Astrocyte (in vitro differentiated cells and primary cell): Measurements from ENCODE around the gene NRG3. TPM values are rescaled to one million over a fixed set of nuclear protein-coding genes. Genes with fewer than 3 reads are reported as not detected.

Experiments used
- DNase-seq: peaks from one replicate; pipeline ENCODE4 v3.0.0-alpha.2; 2010; ENCODE audit warnings: low read depth
- FAIRE-seq: peaks from 2 replicates; lab custom pipeline; 2011; peaks lifted over from hg19 to GRCh38; lab: Jason Lieb, UNC
- H2AFZ ChIP-seq: 2 replicates; pipeline ENCODE4 v1.6.0; 2012; ENCODE audit warnings: low read depth, low read length, inconsistent platforms
- H3K27ac ChIP-seq: 2 replicates; pipeline ENCODE4 v1.5.1; 2011; ENCODE audit warnings: low read depth, low read length, inconsistent platforms
- H3K27me3 ChIP-seq: 2 replicates; pipeline ENCODE4 v1.6.0; 2011; ENCODE audit warnings: low read length, inconsistent platforms; ENCODE audit not compliant: insufficient read depth
- H3K36me3 ChIP-seq: 2 replicates; pipeline ENCODE4 v1.5.1; 2011; ENCODE audit warnings: low read length, inconsistent platforms; ENCODE audit not compliant: insufficient read depth
- H3K4me1 ChIP-seq: 2 replicates; pipeline ENCODE4 v1.5.1; 2011; ENCODE audit warnings: low read length, inconsistent platforms; ENCODE audit not compliant: insufficient read depth
- H3K4me2 ChIP-seq: 2 replicates; pipeline ENCODE4 v1.6.0; 2012; ENCODE audit warnings: low read length, inconsistent platforms
- H3K4me3 ChIP-seq: 2 replicates; pipeline ENCODE4 v1.5.1; 2011; ENCODE audit warnings: low read depth, mild to moderate bottlenecking, low read length, inconsistent platforms; ENCODE audit not compliant: insufficient read depth
- H3K79me2 ChIP-seq: 2 replicates; pipeline ENCODE4 v1.6.0; 2012; ENCODE audit warnings: mild to moderate bottlenecking, low read length, inconsistent platforms; ENCODE audit not compliant: insufficient read depth
- H3K9ac ChIP-seq: 2 replicates; pipeline ENCODE4 v1.6.0; 2012; ENCODE audit warnings: mild to moderate bottlenecking, low read length, inconsistent platforms
- H3K9me3 ChIP-seq: 2 replicates; pipeline ENCODE4 v1.5.1; 2012; ENCODE audit warnings: low read depth, mild to moderate bottlenecking, low read length, inconsistent platforms; ENCODE audit not compliant: insufficient read depth
- H4K20me1 ChIP-seq: 2 replicates; pipeline ENCODE4 v1.6.0; 2012; ENCODE audit warnings: low read length, inconsistent platforms; ENCODE audit not compliant: insufficient read depth
- H3K27ac Mint-ChIP-seq: one replicate; pipeline ENCODE4 v1.8.0; 2021; ENCODE audit warnings: mild to moderate bottlenecking, mixed read lengths; ENCODE audit not compliant: unreplicated experiment
- H3K27me3 Mint-ChIP-seq: one replicate; pipeline ENCODE4 v1.8.0; 2021; ENCODE audit warnings: low read depth, mixed read lengths; ENCODE audit not compliant: unreplicated experiment
- H3K36me3 Mint-ChIP-seq: one replicate; pipeline ENCODE4 v1.8.0; 2021; ENCODE audit warnings: low read depth, mixed read lengths; ENCODE audit not compliant: unreplicated experiment
- H3K4me1 Mint-ChIP-seq: one replicate; pipeline ENCODE4 v1.8.0; 2021; ENCODE audit warnings: low read depth, mixed read lengths; ENCODE audit not compliant: unreplicated experiment
- H3K4me3 Mint-ChIP-seq: one replicate; pipeline ENCODE4 v1.8.0; 2021; ENCODE audit warnings: mild to moderate bottlenecking, moderate library complexity, mixed read lengths; ENCODE audit not compliant: unreplicated experiment
- H3K9me3 Mint-ChIP-seq: one replicate; pipeline ENCODE4 v1.8.0; 2021; ENCODE audit warnings: mild to moderate bottlenecking, mixed read lengths; ENCODE audit not compliant: unreplicated experiment
- EZH2 ChIP-seq: IDR thresholded peaks from 2 replicates; pipeline ENCODE4 v1.6.1; 2012; ENCODE audit warnings: mild to moderate bottlenecking, low read length, inconsistent platforms; ENCODE audit not compliant: insufficient read depth
- total RNA-seq: library from RNA; stranded (reverse); gene quantifications from 2 replicates; pipeline ENCODE4 v1.2.1, GENCODE V29; 2021
- TF ChIP-seq, protein P1 (sequence below): IDR thresholded peaks from 2 replicates; pipeline ENCODE4 v1.5.1; 2011; ENCODE audit warnings: low read depth, mild to moderate bottlenecking, inconsistent platforms, low read length, moderate library complexity; ENCODE audit not compliant: insufficient read depth

Gene NRG3
- total RNA-seq, 1 donor from 2014 or later, result 2.1 TPM

DNA sequence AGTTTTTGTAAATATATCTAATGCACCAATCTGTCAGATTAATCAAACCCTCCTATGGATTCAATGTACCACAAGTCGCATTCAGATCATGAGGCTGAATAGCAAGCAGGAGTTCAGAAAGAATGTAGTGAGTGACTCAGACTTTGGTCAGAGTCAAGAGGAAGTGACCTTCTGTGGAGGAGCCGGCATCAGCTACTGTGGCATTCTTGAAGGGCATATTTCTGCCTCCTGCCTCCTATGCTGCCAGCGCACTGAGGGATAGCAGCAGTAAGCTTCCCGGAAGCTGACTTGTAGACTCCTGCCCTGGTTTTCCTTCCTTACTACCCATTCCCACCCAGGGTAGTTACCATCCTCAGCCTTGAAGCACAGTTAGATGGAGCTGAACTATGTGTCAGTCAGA, 867.5 kb downstream of the NRG3 start:
- Mint-ChIP-seq H3K27me3 (no peaks in the 10 kb centered on the region), H3K4me1 (peaks cover 13% of the 10 kb centered on the region), H3K4me3 (no peak overlapping the region), H3K36me3 (no peaks in the 10 kb centered on the region), H3K27ac (peak overlapping the region; percentile 80), H3K9me3 (no peaks in the 10 kb centered on the region)
- Histone ChIP-seq H2AFZ (peak overlapping the region; percentile 66), H3K9me3 (no peaks in the 10 kb centered on the region), H3K27me3 (no peaks in the 10 kb centered on the region), H3K36me3 (no peaks in the 10 kb centered on the region), H3K4me1 (peaks cover 11% of the 10 kb centered on the region), H3K79me2 (no peaks in the 10 kb centered on the region), H4K20me1 (no peaks in the 10 kb centered on the region), H3K9ac (no peak overlapping the region), H3K27ac (no peak overlapping the region), H3K4me3 (no peak overlapping the region), H3K4me2 (peak overlapping the region; percentile 50)
- FAIRE-seq (peak; percentile 90), DNase-seq (peak; percentile 80)
- TF ChIP-seq EZH2, result no peak
- TF ChIP-seq, protein P1, sequence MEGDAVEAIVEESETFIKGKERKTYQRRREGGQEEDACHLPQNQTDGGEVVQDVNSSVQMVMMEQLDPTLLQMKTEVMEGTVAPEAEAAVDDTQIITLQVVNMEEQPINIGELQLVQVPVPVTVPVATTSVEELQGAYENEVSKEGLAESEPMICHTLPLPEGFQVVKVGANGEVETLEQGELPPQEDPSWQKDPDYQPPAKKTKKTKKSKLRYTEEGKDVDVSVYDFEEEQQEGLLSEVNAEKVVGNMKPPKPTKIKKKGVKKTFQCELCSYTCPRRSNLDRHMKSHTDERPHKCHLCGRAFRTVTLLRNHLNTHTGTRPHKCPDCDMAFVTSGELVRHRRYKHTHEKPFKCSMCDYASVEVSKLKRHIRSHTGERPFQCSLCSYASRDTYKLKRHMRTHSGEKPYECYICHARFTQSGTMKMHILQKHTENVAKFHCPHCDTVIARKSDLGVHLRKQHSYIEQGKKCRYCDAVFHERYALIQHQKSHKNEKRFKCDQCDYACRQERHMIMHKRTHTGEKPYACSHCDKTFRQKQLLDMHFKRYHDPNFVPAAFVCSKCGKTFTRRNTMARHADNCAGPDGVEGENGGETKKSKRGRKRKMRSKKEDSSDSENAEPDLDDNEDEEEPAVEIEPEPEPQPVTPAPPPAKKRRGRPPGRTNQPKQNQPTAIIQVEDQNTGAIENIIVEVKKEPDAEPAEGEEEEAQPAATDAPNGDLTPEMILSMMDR, result no peak

DNA sequence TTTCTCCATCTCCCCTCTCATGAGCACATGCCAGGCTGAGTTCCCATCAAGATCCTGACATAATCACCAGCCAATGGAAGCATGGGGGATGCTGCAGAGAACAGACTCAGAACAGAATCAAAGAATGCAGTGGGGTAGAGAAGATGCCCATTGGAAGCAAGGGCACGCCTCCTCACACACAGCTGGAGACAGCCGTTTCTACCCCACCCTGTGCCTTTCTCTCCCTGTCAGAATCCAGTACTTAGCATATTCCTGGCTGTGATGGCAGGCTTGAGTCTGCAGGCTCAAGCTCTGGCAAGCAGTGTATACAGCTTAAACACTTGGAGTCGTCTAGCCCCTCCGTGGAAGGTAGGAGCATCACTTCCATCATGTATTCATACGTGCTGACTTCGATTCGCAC, 867.9 kb downstream of the NRG3 start:
- no peaks in the 10 kb centered on the region for H3K79me2 ChIP-seq
- H3K27me3 Mint-ChIP-seq, result no peaks in the 10 kb centered on the region
- no peaks in the 10 kb centered on the region for H3K36me3 Mint-ChIP-seq
- no peak overlapping the region for H3K4me3 ChIP-seq
- no peak for FAIRE-seq
- no peaks in the 10 kb centered on the region for H3K9me3 ChIP-seq
- peak overlapping the region; percentile 80 for H3K27ac Mint-ChIP-seq
- no peak overlapping the region for H3K9ac ChIP-seq
- peaks cover 13% of the 10 kb centered on the region for H3K4me1 Mint-ChIP-seq
- DNase-seq, result no peak
- H3K4me2 ChIP-seq, result peak overlapping the region; percentile 50
- no peaks in the 10 kb centered on the region for H3K27me3 ChIP-seq
- no peak for TF ChIP-seq EZH2
- TF ChIP-seq, protein P1, result no peak
- H3K36me3 ChIP-seq, result no peaks in the 10 kb centered on the region
- H3K4me3 Mint-ChIP-seq, result no peak overlapping the region
- peaks cover 11% of the 10 kb centered on the region for H3K4me1 ChIP-seq
- no peaks in the 10 kb centered on the region for H3K9me3 Mint-ChIP-seq
- H4K20me1 ChIP-seq, result no peaks in the 10 kb centered on the region
- no peak overlapping the region for H3K27ac ChIP-seq
- H2AFZ ChIP-seq, result peak overlapping the region; percentile 66

DNA sequence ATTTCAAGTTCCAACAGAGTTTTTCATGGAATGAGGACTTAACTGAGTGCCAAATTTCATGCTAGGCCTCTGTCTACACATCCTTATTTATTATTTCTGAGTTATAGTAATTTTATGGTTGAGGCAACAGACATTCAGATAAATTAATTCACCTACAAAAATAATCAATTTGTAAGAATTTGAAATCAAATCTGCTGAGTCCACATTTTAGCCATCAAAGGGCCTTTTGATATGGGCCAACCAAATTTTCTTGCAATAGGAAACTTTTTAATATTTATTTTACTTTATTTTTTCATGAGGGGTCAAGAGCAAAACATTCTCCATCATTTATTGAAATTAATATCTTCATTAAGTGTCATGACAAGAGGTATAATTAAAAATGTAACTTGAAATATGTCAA, 875.5 kb downstream of the NRG3 start:
- H3K4me1 ChIP-seq, result no peaks in the 10 kb centered on the region
- Mint-ChIP-seq H3K27ac (no peak overlapping the region), H3K27me3 (no peaks in the 10 kb centered on the region), H3K36me3 (no peaks in the 10 kb centered on the region), H3K9me3 (no peaks in the 10 kb centered on the region), H3K4me1 (no peaks in the 10 kb centered on the region), H3K4me3 (no peak overlapping the region)
- no peak overlapping the region for H3K4me3 ChIP-seq
- TF ChIP-seq, protein P1, result no peak
- no peak for TF ChIP-seq EZH2
- no peaks in the 10 kb centered on the region for H3K79me2 ChIP-seq
- H4K20me1 ChIP-seq, result no peaks in the 10 kb centered on the region
- H3K9me3 ChIP-seq, result no peaks in the 10 kb centered on the region
- H3K36me3 ChIP-seq, result no peaks in the 10 kb centered on the region
- H2AFZ ChIP-seq, result no peak overlapping the region
- H3K4me2 ChIP-seq, result no peak overlapping the region
- no peak overlapping the region for H3K27ac ChIP-seq
- no peaks in the 10 kb centered on the region for H3K27me3 ChIP-seq
- no peak overlapping the region for H3K9ac ChIP-seq
- DNase-seq, result no peak
- FAIRE-seq, result no peak
